ENCODE measurements around the gene MAN2B2.

GRCh38 chr4:6535329-6535692 is 39.7 kb upstream of the MAN2B2 start:
- TF ChIP-seq SIRT6 (IDR thresholded peaks at IDR 0.05; ENCODE audit: low read length): no peak
- no peak for TF ChIP-seq CTCF (IDR thresholded peaks at IDR 0.05; ENCODE audit: control extremely low read depth in 1 of 3, insufficient read depth in 1 of 3, low read depth in 1 of 3, low read length in 3 of 3)
- TF ChIP-seq POLR2AphosphoS5 (IDR thresholded peaks at IDR 0.05; ENCODE audit: low read depth, low read length): no peak

Measured in H1 (cell line).